NCI-H2227 (cell line): ENCODE results near the gene ARL10.
A peak's percentile ranks its signal among the peaks of the same experiment; 100 is the strongest.

Experiments
- DNase-seq: peaks from one replicate; lab custom pipeline; 2025; ENCODE audit not compliant: unreplicated experiment; lab: John Stamatoyannopoulos, UW

ARL10 gene, protein sequence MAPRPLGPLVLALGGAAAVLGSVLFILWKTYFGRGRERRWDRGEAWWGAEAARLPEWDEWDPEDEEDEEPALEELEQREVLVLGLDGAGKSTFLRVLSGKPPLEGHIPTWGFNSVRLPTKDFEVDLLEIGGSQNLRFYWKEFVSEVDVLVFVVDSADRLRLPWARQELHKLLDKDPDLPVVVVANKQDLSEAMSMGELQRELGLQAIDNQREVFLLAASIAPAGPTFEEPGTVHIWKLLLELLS

DNA sequence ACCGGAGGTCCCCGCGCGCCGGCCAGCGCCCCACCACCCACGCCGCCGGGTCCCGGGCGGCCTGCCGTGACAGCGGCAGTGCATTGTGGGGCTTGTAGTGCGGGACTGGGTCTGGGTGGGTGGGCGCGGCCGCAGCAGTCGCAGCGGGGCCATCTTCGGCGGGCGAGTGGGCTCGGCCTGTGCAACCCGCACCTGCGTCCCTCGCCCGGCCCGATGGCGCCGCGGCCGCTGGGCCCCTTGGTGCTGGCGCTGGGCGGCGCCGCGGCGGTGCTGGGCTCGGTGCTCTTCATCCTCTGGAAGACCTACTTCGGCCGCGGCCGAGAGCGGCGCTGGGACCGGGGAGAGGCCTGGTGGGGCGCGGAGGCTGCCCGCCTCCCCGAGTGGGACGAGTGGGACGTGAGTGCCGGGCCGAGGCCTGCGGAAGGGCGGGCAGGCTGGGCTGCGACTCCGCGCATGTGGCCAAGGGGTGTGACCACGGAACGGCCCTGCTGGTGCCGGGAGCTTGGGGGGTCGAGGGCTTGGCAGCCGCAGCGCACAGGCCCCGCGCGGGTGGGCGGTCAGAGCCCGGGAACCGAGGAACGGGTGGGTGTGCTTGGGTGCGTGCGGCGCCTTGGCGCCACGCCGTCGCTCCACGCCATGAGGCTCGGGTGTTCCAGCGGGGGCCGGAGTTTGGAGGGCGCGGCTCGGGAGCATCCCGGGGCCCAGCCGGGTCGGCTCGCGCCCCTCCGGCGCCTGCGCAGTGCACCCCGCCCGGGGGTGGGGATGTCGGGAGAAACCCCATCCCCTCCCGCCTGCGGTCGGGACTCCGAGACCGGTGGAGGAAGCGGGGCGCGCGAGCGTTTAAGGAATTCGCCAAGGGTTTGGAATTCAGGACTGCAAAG lies at the start of gene ARL10:
Gene ARL10 (plus strand): TSS at position 137 of the 881 bp plus-strand sequence. CDS start 77 bp downstream, at position 214.
- peak; percentile 71 for DNase-seq

DNA sequence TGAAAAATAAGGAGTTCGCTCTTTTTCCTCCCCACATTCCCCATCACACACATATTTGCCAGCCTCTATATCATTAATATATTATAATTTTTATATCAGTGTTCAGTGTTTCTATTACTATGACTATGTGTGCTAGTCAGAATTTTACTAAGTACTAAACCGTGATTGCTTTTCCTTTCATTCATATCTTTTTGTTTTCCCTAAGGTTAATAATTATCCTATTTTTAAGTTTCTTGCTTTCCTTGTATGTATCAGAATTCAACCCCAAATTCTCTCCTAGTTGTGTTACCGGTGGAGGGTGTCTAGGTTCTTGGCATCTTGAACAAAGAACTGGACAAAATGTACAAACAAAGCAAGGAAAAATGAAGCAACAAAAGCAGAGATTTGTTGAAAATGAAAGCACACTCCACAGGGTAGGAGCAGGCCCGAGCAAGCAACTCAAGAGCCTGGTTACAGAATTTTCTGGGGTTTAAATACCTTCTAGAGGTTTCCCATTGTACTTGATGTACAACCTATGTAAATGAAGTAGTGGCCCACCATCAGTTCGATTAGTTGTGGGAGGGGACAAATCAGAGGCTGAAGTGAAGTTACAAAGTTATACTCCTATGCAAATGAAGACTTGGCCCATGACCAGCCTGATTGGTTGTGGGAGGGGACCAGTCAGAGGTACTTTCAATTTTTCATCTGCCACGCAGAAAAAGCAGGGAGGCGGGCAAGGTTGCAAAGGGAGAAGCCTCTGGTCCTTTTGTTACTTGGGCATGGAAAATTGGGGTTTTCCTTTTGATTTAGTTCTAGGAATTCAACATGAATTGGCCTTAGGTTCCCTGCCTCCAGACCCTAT lies 47.5 kb upstream of the ARL10 start:
- DNase-seq: no peak

DNA sequence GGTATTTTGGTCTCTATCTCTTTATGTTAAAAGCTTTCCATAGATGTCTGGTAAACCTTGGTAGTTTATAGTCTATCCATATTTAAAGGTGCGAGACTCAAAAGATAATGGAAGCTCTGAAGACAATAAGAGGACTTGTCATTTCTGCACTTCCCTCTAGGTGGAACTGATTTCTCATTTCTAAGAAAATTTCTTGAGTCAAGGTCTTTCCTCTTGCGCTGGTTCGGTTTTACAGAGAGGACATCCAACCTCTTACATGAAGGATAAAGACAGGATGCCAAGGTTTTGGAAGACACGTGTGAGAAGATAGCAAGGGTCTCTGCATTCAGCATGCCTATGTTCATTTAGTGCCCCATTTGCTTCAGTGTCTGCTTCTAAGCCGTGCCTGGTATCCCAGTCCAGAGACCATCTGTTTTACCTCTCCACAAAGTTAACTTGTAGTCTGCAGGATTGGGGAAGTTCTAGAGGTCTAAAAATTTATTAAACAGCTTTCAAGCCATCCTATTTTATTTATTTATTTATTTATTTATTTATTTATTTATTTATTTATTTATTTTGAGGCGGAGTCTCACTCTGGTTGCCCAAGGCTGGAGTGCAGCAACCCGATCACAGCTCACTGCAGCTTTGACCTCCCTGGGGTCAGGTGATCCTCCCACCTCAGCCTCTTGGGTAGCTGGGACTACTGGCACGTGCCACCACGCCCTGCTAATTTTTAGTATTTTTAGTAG lies 45.3 kb upstream of the ARL10 start:
- DNase-seq: peak; percentile 1

DNA sequence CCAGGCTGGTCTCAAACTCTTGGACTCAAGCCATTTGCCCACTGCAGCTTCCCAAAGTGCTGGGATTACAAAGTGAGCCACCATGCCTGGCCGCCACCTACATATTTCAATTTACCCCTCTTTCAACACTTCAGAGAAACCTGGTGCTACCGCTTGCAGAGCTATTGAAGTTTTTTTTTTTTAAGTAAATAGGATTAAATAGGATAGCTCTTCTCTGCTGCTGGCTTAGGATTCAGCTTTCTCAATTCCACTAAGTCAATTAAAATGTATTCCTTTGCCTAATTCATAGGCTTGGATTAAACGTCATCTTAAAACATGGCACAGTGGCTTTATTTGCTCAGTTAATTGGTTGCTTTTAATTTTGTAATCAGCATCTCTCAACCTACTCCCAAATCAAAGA lies 44.7 kb upstream of the ARL10 start:
- DNase-seq: no peak

DNA sequence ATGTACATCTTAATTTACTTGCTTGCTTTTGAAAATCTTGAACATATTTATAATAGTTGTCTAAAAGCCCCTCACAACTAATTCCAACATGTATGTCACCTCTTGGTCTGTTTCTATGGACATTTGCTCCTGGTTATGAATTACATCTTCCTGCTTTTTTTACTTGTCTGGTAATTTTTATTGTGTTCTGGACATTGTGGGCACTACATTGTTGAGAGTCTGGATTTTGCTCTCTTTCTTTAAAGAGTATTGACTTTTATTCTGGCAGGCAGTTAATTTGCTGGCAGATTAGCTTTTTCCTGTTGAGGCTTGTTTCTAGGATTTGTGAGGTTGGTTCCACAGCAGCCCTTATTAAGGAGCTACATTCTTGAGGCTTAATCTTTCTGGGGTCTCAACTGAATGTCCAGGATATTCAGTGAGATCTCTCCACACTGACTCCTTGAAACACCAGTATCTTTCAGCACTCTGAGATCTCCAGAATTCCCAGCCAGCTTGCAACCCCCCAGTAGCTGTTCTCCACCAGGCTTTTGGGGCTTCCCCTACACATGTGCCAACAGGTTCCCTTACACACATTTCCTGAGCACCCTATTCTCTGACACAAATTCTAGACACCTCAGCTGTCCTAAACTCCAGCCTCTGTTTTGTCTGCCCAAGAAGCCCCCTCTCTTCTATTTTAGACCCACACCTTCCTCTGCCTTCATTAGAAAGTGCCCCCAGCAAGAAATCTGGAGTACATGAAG lies 31.1 kb upstream of the ARL10 start:
- DNase-seq: no peak

DNA sequence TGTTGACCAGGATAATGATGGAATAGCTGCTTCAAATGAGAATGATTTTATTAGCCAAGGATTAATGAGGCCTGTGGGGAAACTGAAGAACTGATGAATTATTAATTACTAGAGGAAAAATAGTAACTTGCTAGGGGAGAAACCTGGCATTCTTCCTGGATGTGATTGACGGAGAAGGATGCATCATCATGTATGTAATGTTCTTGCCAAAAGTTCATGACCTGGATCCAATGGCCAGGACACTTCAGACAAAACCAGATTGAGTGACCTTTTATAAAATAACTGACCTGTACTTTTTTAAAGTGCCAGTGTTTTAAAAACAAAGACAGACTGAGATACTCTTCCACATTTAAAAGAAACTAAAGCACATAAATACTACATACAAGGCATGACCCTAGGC lies 27.4 kb upstream of the ARL10 start:
- no peak for DNase-seq

DNA sequence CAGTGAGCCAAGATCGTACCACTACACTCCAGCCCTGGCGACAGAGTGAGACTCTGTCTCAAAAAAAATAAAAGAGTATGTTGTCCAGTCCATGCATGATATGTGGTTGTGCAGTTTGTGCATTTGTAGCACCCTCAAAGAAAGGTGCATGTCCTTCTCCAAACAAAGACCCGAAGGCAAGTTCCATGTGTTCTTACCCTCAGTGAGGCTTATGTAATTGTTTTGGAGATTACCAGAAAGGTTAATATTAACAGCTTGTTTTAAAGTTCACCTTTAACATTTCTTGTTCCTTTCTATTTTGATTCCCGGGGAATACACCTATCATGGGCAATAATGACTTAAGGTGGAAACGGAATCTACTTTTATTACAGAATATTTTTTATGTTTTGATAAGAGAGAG lies 26.0 kb upstream of the ARL10 start:
- DNase-seq: no peak

DNA sequence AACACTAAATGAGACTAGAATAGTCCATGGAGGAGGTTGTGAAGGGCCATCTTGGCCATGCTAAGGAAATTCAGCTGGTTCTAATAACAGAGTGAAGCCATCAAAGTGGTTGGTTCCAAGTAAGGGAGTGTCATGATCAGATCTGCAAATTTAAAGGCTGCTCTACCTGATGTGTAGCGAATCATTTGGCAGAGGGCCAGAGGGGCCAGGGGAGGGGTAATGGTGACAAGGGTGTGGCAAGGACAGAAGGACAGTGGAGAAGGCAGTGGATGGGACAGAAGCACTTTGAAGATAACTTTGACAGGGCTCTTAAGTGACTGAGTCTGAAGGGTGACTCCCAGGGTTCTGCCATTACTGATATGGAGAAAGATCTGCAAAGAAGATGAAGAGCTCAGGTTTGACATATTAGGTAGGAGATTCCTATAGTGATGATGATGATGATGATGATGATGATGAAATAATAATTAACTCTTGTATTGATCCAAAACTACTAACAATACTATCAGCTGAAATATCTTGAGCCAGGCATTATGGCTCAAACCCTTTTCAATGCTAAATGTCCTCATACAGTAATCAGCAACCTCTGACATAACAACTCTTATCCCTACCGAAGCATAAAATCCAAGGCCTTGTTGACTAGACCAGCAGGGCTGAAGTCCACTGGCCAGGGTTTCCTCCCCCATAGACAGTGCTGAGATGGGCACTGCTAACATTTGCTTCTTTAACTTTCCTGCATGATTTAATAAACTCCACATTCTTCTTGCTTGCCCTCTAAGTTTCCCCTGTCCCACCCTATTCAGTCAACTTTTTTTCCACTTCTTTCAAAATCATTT lies 23.7 kb upstream of the ARL10 start:
- no peak for DNase-seq

DNA sequence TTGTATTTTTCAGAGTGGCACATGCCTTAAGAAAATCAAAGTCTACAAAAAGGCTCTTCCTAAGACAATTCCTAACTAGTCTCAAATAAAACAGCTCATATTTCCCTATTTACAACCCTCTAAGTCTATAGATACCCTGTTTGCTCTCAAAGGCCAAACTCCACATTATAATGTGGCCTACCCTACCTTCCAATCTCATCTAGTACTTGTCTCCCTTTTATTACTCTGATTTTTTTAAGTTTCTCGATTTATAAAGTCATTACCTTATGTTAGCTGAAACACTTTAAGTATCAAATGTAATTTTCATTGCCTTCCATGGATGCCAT lies 23.2 kb upstream of the ARL10 start:
- no peak for DNase-seq

DNA sequence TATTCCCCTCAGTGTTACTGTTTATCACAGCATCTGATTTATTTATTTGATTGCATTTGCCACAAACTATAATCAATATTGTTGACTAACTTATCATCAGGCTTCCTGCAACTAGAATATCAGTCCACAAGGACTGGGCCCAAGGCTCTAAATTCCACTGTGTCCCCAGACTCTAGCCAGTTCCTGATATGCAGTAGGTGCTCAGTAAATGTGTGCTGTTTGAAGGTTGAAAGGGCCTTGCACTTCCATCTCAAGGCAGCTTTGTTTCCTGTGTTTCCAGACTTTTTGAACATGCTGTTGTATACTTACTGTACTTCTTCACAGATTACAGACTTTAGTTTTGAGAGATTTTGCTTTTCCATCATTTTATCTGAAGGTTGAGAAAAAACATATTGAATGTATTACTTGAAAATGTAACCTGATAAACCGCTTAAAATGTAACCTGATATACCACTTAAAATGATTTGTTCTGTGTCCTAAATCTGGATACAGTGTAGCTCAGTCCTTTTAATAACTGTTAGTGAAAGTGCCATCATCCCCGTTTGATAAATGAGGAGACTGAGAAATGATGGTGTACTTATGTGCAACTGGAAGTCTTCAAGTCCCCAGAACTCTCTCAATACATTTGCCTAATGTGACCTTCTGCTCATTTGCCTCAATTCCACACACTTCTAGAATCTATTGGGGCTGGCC lies 22.4 kb upstream of the ARL10 start:
- no peak for DNase-seq

DNA sequence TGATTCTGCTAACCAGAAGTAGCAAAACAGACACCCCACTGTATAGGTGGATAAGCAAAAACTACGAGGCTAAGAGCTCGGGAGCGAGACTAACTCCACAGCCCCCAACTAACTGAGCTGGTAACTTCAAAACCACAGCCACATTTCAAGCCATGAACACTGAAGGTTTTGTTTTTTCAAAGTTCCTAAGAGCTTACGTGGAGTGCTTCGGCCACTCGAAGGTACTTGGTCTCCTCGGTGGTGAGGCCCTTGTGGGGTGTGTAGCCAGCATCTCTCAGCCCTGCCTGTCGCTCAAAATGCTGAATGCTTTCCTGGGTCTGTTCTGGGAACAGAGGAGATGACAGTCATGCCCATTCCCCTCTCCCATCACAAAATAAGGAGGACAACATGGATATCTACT lies 14.9 kb upstream of the ARL10 start:
- no peak for DNase-seq

DNA sequence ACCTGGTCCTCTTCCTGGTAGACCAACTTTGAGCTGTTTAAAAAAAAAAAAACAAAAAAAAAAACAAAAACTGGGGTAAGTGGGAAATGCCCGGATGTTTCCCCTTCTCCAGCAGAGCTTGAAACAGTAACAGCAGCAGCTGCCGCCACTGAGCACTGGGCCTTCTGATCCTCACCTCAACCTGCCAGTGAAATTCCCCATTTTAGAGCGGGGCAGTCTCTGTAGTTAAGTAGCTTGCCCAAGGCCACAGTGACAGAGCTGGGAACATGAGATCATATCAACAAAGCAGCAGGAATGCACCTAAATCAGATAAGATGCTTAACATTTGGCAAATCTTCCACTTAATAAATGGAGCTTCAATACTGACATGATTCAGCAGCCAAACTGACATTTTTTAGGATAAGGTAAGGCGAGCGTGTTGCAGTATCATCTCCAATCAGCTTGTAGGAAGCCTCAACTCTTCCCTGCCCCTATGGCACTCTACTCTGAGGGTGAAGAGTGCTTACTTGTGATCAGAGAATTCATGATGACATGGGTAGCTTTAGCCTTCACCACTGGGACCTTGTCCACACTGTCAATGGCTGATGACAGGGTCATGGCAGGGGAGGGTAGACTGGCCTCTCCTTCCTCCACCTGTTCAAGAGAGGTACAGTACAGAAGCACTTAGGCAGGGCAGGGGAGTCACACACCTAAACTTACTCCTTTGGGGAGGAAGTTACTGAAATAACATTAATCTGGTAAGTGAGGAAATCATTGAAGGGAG lies 13.0 kb upstream of the ARL10 start:
- no peak for DNase-seq

DNA sequence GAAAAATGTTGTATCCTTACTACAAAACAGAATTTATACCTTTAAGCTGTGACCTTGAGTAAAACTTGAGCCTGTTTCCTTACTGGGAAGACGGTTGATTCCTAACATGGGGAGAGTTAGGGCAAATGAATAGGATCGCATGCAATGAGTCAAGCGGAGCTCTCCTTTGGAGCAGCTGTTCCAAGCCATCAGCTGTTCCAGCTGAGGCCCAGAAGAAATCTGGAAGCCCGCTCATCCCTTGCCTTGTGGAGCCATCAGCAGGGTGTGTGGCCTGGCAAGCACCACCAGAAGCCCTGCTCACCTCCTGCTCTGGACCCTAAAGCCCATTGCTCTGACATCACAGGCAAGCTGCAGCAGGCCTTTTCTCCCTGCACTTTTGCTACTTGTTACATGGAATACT lies 11.8 kb upstream of the ARL10 start:
- DNase-seq: no peak

DNA sequence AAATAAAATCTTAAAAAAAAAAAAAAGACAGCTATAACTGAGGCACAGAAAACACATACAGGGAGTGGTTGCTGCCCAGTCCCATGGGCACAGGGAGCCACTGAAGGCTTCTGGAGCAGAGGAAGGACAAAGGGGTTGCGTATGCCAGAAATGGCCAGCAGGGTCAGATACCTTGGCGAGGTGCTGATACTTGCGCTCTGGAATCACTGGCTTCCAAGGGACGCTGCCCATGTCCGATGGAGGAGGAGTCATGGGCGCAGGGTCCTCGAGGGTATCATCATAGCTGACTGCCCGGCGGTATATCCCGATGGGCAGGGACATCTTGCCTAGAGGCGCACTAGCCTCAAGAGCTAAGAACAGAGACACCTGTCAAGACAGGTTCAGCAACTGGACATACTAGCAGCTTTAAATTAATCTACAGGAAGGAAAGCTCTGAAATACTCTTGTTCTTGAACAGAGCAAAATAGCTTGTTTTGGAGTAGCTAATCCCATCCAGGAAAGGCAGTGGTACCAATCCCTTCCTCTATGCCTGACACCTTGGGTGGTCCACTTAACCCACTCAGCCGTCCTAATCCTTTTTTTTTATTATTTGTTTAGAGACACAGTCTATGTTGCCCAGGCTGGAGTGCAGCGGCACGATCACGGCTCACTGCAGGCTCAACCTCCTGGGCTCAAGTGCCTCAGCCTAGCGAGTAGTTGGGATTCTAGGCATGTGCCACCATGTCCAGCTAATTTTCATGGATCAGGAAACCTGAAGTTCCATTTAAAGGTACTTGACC lies 9.7 kb upstream of the ARL10 start:
- no peak for DNase-seq

DNA sequence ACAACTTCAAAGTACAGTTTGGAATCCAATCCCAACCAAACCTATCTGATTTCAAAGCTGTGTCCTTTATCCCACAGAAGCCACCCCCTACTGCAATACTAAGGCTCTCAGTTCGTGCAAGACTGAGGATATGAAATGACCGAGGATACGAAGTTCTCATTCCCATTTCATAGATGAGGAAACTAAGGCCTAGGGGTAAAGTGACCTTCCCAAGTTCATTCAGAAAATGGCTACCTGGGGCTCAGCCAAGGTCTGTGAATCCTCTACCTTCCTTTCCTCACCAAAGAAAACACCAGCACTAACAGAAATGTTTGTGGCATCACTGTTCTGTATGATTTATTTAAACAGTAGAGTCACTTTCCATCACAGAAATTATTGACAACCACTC lies 9.1 kb upstream of the ARL10 start:
- DNase-seq: no peak

DNA sequence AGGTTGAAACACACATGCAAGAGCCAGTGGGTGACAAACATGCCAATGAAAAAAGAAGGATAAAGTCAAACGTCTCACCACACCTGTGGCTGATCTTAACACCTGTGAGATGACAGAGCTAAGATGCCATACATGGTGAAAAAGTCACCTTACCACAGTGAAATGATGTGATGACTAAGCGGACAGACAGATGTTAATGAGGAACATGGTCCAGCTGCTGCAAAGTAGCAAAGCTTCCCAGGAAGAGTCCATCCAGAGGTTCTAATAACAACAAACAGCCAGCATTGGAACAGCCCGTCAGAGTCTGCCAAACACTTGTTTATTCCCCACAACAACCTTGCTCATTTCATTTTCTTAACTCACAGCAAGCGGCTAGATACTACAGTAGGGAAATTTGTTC lies 5.6 kb upstream of the ARL10 start:
- no peak for DNase-seq

DNA sequence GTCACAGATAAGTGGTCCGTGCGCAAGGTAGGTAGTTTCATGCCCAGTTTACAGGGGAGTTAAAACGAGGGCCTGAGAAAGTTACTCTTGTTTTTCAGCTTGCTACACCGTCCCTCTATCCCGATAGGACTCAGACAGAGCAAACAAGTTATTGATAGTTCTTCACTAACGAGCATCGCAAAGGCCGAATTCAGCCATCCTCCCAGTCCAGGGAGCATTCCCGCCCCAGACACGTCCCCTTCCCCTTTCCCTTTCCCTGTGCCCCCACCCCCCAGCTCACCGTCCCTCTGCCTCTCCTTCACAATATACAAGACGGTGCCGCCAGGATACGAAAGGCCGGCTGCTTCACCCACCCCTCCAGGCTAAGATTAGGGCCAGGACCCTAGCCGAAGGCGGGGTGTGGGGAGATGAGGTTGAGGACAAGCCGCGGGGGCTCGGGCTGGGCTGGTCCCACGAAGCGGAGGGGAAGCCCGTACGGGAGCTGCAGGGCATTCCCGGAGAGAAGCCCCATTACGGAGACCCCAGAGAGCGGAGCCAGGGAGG lies 4.3 kb upstream of the ARL10 start:
- peak; percentile 32 for DNase-seq
